ENCODE data around the gene CLTCL1. TPM values are rescaled to one million over a fixed set of nuclear protein-coding genes. Genes with fewer than 3 reads are reported as not detected.

The CLTCL1 gene
- total and polyA plus RNA-seq, 9 of the 15 experiments (the other 6 are each of a cell fraction or from before 2014, with no cell fraction given), result 1.1 to 11.7 (median 5.0) TPM

GRCh38 chr22:19201130-19201868, 90.2 kb downstream of the CLTCL1 start (continued):
- TF ChIP-seq HOMEZ (CRISPR knock-in tag; IDR thresholded peaks at IDR 0.05) (no peak), PCBP1 (IDR thresholded peaks at IDR 0.05; ENCODE audit: low read depth, low read length, poor library complexity, severe bottlenecking) (no peak), RAD21 (CRISPR knock-in tag; conservative IDR thresholded peaks at IDR 0.05 in 1 of 2, IDR thresholded peaks at IDR 0.05 in 1 of 2) (no peak), ZNF3 (CRISPR knock-in tag; IDR thresholded peaks at IDR 0.05) (no peak), ZNF384 (IDR thresholded peaks at IDR 0.05; ENCODE audit: low read depth, low read length) (no peak), TCF3 (CRISPR knock-in tag; IDR thresholded peaks at IDR 0.05) (no peak), SMARCC2 (IDR thresholded peaks at IDR 0.05; ENCODE audit: low read depth) (no peak), ETV5 (CRISPR knock-in tag; IDR thresholded peaks at IDR 0.05; ENCODE audit: low read depth) (no peak), FOXK1 (CRISPR knock-in tag; IDR thresholded peaks at IDR 0.05; ENCODE audit: borderline replicate concordance) (no peak), IFI16 (CRISPR knock-in tag; IDR thresholded peaks at IDR 0.05) (no peak), MAX (CRISPR knock-in tag; IDR thresholded peaks at IDR 0.05) (peak; percentile 22), SIRT6 (IDR thresholded peaks at IDR 0.05; ENCODE audit: low read depth, low read length) (no peak), SPI1 (IDR thresholded peaks at IDR 0.05; ENCODE audit: borderline replicate concordance, low read depth, low read length) (no peak), RBM22 (IDR thresholded peaks at IDR 0.05; ENCODE audit: low read depth, low read length, poor library complexity, severe bottlenecking) (no peak), CHD2 (IDR thresholded peaks at IDR 0.05; ENCODE audit: low read depth, low read length) (no peak), MEF2D (tag; conservative IDR thresholded peaks at IDR 0.05; ENCODE audit: low read depth) (no peak), USF1 (CRISPR knock-in tag; IDR thresholded peaks at IDR 0.05) (peak; percentile 42; the same call in 1 of the 2 replicates), GATAD2B (IDR thresholded peaks at IDR 0.05; ENCODE audit: borderline replicate concordance) (no peak), RBM25 (IDR thresholded peaks at IDR 0.05; ENCODE audit: low read depth, low read length, severe bottlenecking) (no peak), ZNF12 (CRISPR knock-in tag; IDR thresholded peaks at IDR 0.05) (no peak), OTX1 (CRISPR knock-in tag; IDR thresholded peaks at IDR 0.05) (no peak)
- TF ChIP-seq, protein P1, sequence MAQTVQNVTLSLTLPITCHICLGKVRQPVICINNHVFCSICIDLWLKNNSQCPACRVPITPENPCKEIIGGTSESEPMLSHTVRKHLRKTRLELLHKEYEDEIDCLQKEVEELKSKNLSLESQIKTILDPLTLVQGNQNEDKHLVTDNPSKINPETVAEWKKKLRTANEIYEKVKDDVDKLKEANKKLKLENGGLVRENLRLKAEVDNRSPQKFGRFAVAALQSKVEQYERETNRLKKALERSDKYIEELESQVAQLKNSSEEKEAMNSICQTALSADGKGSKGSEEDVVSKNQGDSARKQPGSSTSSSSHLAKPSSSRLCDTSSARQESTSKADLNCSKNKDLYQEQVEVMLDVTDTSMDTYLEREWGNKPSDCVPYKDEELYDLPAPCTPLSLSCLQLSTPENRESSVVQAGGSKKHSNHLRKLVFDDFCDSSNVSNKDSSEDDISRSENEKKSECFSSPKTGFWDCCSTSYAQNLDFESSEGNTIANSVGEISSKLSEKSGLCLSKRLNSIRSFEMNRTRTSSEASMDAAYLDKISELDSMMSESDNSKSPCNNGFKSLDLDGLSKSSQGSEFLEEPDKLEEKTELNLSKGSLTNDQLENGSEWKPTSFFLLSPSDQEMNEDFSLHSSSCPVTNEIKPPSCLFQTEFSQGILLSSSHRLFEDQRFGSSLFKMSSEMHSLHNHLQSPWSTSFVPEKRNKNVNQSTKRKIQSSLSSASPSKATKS (CRISPR knock-in tag; IDR thresholded peaks at IDR 0.05), result 0 out of 2 replicates have a peak, but pooled peaks have one; percentile 4
- TF ChIP-seq, protein P2, sequence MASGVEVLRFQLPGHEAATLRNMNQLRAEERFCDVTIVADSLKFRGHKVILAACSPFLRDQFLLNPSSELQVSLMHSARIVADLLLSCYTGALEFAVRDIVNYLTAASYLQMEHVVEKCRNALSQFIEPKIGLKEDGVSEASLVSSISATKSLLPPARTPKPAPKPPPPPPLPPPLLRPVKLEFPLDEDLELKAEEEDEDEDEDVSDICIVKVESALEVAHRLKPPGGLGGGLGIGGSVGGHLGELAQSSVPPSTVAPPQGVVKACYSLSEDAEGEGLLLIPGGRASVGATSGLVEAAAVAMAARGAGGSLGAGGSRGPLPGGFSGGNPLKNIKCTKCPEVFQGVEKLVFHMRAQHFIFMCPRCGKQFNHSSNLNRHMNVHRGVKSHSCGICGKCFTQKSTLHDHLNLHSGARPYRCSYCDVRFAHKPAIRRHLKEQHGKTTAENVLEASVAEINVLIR (CRISPR knock-in tag; IDR thresholded peaks at IDR 0.05), result no peak
